Measurements from ENCODE around the gene UGP2.

Gene UGP2

GRCh38 chr2:63861220-63861822, 19.6 kb downstream of the UGP2 start:
- ATAC-seq (replicated peaks) = peak; percentile 63
- peak; percentile 49 to 53 (median 50) for DNase-seq

GRCh38 chr2:63862806-63863205, 21.1 kb downstream of the UGP2 start:
- H3K36me3 Mint-ChIP-seq (ENCODE audit: insufficient read depth) = peaks cover 36% of the 10 kb centered on the region
- H3K27ac Mint-ChIP-seq = peak overlapping the region; percentile 23 to 76
- H3K9me3 Mint-ChIP-seq = no peaks in the 10 kb centered on the region
- no peaks in the 10 kb centered on the region for H3K27me3 Mint-ChIP-seq
- no peak overlapping the region for H3K4me3 Mint-ChIP-seq
- DNase-seq (no peak), ATAC-seq (replicated peaks) (no peak)
- peaks cover 16 to 27% of the 10 kb centered on the region in 2 donors for H3K4me1 Mint-ChIP-seq (ENCODE audit: low read depth in 2 of 2)

More at GRCh38 chr2:63861220-63861822, 19.6 kb downstream of the UGP2 start:
- Mint-ChIP-seq H3K9me3 (no peaks in the 10 kb centered on the region), H3K27me3 (no peaks in the 10 kb centered on the region), H3K4me1 (ENCODE audit: low read depth in 2 of 2) (peaks cover 16 to 29% of the 10 kb centered on the region in 2 donors), H3K36me3 (ENCODE audit: insufficient read depth) (peaks cover 48% of the 10 kb centered on the region), H3K4me3 (no peak overlapping the region), H3K27ac (peak overlapping the region; percentile 13 to 80)

GRCh38 chr2:63863707-63864106, 22.0 kb downstream of the UGP2 start:
- Mint-ChIP-seq H3K9me3 (no peaks in the 10 kb centered on the region), H3K27ac (peak overlapping the region in 1 of 2 donors; percentile 76), H3K4me1 (ENCODE audit: low read depth in 2 of 2) (peaks cover 16 to 27% of the 10 kb centered on the region in 2 donors), H3K27me3 (no peaks in the 10 kb centered on the region), H3K4me3 (no peak overlapping the region), H3K36me3 (ENCODE audit: insufficient read depth) (peaks cover 35% of the 10 kb centered on the region)
- DNase-seq = no peak
- ATAC-seq (replicated peaks) = no peak

GRCh38 chr2:63865159-63865799, 23.6 kb downstream of the UGP2 start:
- H3K9me3 Mint-ChIP-seq = no peaks in the 10 kb centered on the region
- ATAC-seq (replicated peaks) = no peak
- H3K4me3 Mint-ChIP-seq = no peak overlapping the region
- no peaks in the 10 kb centered on the region for H3K27me3 Mint-ChIP-seq
- peak overlapping the region; percentile 55 to 57 for H3K27ac Mint-ChIP-seq
- H3K36me3 Mint-ChIP-seq (ENCODE audit: insufficient read depth) = peaks cover 28% of the 10 kb centered on the region
- peaks cover 16 to 31% of the 10 kb centered on the region in 2 donors for H3K4me1 Mint-ChIP-seq (ENCODE audit: low read depth in 2 of 2)
- no peak for DNase-seq

- no peak for DNase-seq
- Mint-ChIP-seq H3K9me3 (no peaks in the 10 kb centered on the region), H3K4me1 (ENCODE audit: low read depth in 2 of 2) (peaks cover 16 to 32% of the 10 kb centered on the region in 2 donors), H3K27ac (peak overlapping the region; percentile 57 to 94), H3K27me3 (no peaks in the 10 kb centered on the region), H3K36me3 (ENCODE audit: insufficient read depth) (peaks cover 26% of the 10 kb centered on the region), H3K4me3 (peak overlapping the region in 1 of 2 donors; percentile 42)
- ATAC-seq (replicated peaks) = peak; percentile 74
These were observed 24.5 kb downstream of the UGP2 start for GRCh38 chr2:63866009-63866709.

GRCh38 chr2:63870679-63871078, 29.0 kb downstream of the UGP2 start:
- Mint-ChIP-seq H3K9me3 (no peaks in the 10 kb centered on the region), H3K36me3 (ENCODE audit: insufficient read depth) (peaks cover 11% of the 10 kb centered on the region), H3K27ac (no peak overlapping the region), H3K4me1 (ENCODE audit: low read depth in 2 of 2) (peaks cover 22 to 40% of the 10 kb centered on the region in 2 donors), H3K4me3 (no peak overlapping the region), H3K27me3 (no peaks in the 10 kb centered on the region)
- DNase-seq = no peak
- ATAC-seq (replicated peaks) = no peak

- Mint-ChIP-seq H3K36me3 (ENCODE audit: insufficient read depth) (peaks cover 11% of the 10 kb centered on the region), H3K27me3 (no peaks in the 10 kb centered on the region), H3K4me1 (ENCODE audit: low read depth in 2 of 2) (peaks cover 21 to 35% of the 10 kb centered on the region in 2 donors), H3K9me3 (no peaks in the 10 kb centered on the region), H3K27ac (peak overlapping the region in 1 of 2 donors; percentile 12), H3K4me3 (no peak overlapping the region)
- no peak for ATAC-seq (replicated peaks)
- DNase-seq = no peak
These were observed 30.2 kb downstream of the UGP2 start for GRCh38 chr2:63871864-63872263.

GRCh38 chr2:63872571-63873328, 31.1 kb downstream of the UGP2 start:
- H3K4me1 Mint-ChIP-seq (ENCODE audit: low read depth in 2 of 2) = peaks cover 21 to 38% of the 10 kb centered on the region in 2 donors
- ATAC-seq (replicated peaks) (no peak), DNase-seq (no peak)
- H3K4me3 Mint-ChIP-seq = no peak overlapping the region
- no peaks in the 10 kb centered on the region for H3K27me3 Mint-ChIP-seq
- H3K27ac Mint-ChIP-seq = peak overlapping the region; percentile 12 to 35
- no peaks in the 10 kb centered on the region for H3K9me3 Mint-ChIP-seq
- H3K36me3 Mint-ChIP-seq (ENCODE audit: insufficient read depth) = peaks cover 16% of the 10 kb centered on the region

GRCh38 chr2:63874204-63875130, 32.8 kb downstream of the UGP2 start:
- Mint-ChIP-seq H3K4me3 (no peak overlapping the region), H3K4me1 (ENCODE audit: low read depth in 2 of 2) (peaks cover 21 to 34% of the 10 kb centered on the region in 2 donors), H3K27ac (peak overlapping the region in 1 of 2 donors; percentile 23), H3K27me3 (no peaks in the 10 kb centered on the region), H3K36me3 (ENCODE audit: insufficient read depth) (peaks cover 18% of the 10 kb centered on the region), H3K9me3 (no peaks in the 10 kb centered on the region)
- ATAC-seq (replicated peaks) (no peak), DNase-seq (no peak)

GRCh38 chr2:63875131-63875527, 33.4 kb downstream of the UGP2 start:
- Mint-ChIP-seq H3K4me3 (no peak overlapping the region), H3K36me3 (ENCODE audit: insufficient read depth) (peaks cover 18% of the 10 kb centered on the region), H3K4me1 (ENCODE audit: low read depth in 2 of 2) (peaks cover 21 to 34% of the 10 kb centered on the region in 2 donors), H3K9me3 (no peaks in the 10 kb centered on the region), H3K27me3 (no peaks in the 10 kb centered on the region), H3K27ac (peak overlapping the region; percentile 23 to 72)
- no peak for DNase-seq
- ATAC-seq (replicated peaks) = no peak

- H3K4me3 Mint-ChIP-seq = no peak overlapping the region
- no peak for ATAC-seq (replicated peaks)
These were observed 34.0 kb downstream of the UGP2 start for GRCh38 chr2:63875559-63876245.

GRCh38 chr2:63876311-63876710, 34.6 kb downstream of the UGP2 start:
- H3K36me3 Mint-ChIP-seq (ENCODE audit: insufficient read depth) = peaks cover 12% of the 10 kb centered on the region
- no peak overlapping the region for H3K4me3 Mint-ChIP-seq
- peak overlapping the region; percentile 23 to 72 for H3K27ac Mint-ChIP-seq
- H3K9me3 Mint-ChIP-seq = no peaks in the 10 kb centered on the region
- ATAC-seq (replicated peaks) = no peak
- H3K4me1 Mint-ChIP-seq (ENCODE audit: low read depth in 2 of 2) = peaks cover 25 to 39% of the 10 kb centered on the region in 2 donors
- no peak for DNase-seq
- no peaks in the 10 kb centered on the region for H3K27me3 Mint-ChIP-seq

More at GRCh38 chr2:63875559-63876245, 34.0 kb downstream of the UGP2 start:
- no peaks in the 10 kb centered on the region for H3K27me3 Mint-ChIP-seq
- peak overlapping the region; percentile 23 to 72 for H3K27ac Mint-ChIP-seq
- DNase-seq = no peak
- H3K36me3 Mint-ChIP-seq (ENCODE audit: insufficient read depth) = peaks cover 15% of the 10 kb centered on the region
- H3K9me3 Mint-ChIP-seq = no peaks in the 10 kb centered on the region
- peaks cover 21 to 36% of the 10 kb centered on the region in 2 donors for H3K4me1 Mint-ChIP-seq (ENCODE audit: low read depth in 2 of 2)
